HepG2 (cell line): ENCODE results near the gene ECD. TPM values are rescaled to one million over a fixed set of nuclear protein-coding genes. Genes with fewer than 3 reads are reported as not detected.
A peak's percentile ranks its signal among the peaks of the same experiment; 100 is the strongest.

ENCODE experiments used
- GATAD1 ChIP-seq: IDR thresholded peaks from 2 replicates; pipeline ENCODE4 v1.6.1; 2016; ENCODE audit warnings: missing genetic modification reagents, missing compliant biosample characterization
- GTF2F1 ChIP-seq: fragments of 150-350 bp; IDR thresholded peaks from 2 replicates; pipeline ENCODE4 v1.6.1; 2014; ENCODE audit warnings: low read length
- ISX ChIP-seq: sonication (generic); formaldehyde crosslinking; conservative IDR thresholded peaks from 2 replicates; pipeline ENCODE4 v1.5.0; 2020; ENCODE audit warnings: missing genetic modification reagents
- LRRFIP1 ChIP-seq: sonication (generic); formaldehyde crosslinking; conservative IDR thresholded peaks from 2 replicates; pipeline ENCODE4 v1.4.0; 2020; ENCODE audit warnings: missing genetic modification reagents
- MED1 ChIP-seq: sonication (generic); formaldehyde crosslinking; IDR thresholded peaks from 2 replicates; pipeline ENCODE4 v1.4.0; 2020; ENCODE audit warnings: missing genetic modification reagents
- NONO ChIP-seq, 2 experiments: fragments of 450-650 bp in 1 of 2; sonication (generic) in 1 of 2; formaldehyde crosslinking in 1 of 2; IDR thresholded peaks in 1 of 2; conservative IDR thresholded peaks in 1 of 2; 2 replicates each; pipeline versions ENCODE4 v1.6.1 to v1.8.0; 2017 to 2022; ENCODE audit warnings: mild to moderate bottlenecking in 1 of 2, missing genetic modification reagents in 1 of 2, moderate library complexity in 1 of 2
- REXO4 ChIP-seq: sonication (generic); formaldehyde crosslinking; IDR thresholded peaks from 2 replicates; pipeline ENCODE4 v1.8.0; 2022; ENCODE audit warnings: missing genetic modification reagents, mild to moderate bottlenecking, borderline replicate concordance
- SP1 ChIP-seq, 2 experiments: fragments of 450-650 bp in 1 of 2; sonication (generic) in 1 of 2; formaldehyde crosslinking in 1 of 2; IDR thresholded peaks; 2 replicates each; pipeline versions ENCODE4 v1.4.0 to v1.6.1; 2016 to 2020; ENCODE audit warnings: missing genetic modification reagents in 1 of 2
- SP4 ChIP-seq: sonication (generic); formaldehyde crosslinking; IDR thresholded peaks from 2 replicates; pipeline ENCODE4 v1.8.1; 2023; ENCODE audit warnings: mild to moderate bottlenecking, missing genetic modification reagents
- SPEN ChIP-seq: sonication (generic); formaldehyde crosslinking; IDR thresholded peaks from 2 replicates; pipeline ENCODE4 v1.5.1; 2020; ENCODE audit warnings: low read depth, mild to moderate bottlenecking, missing genetic modification reagents
- TEF ChIP-seq: sonication (generic); formaldehyde crosslinking; IDR thresholded peaks from 2 replicates; pipeline ENCODE4 v1.5.0; 2020; ENCODE audit warnings: missing genetic modification reagents
- THAP11 ChIP-seq: IDR thresholded peaks from 2 replicates; pipeline ENCODE4 v1.6.1; 2016; ENCODE audit warnings: missing biosample characterization, missing genetic modification reagents
- ZNF10 ChIP-seq: sonication (generic); formaldehyde crosslinking; IDR thresholded peaks from 2 replicates; pipeline ENCODE4 v1.4.0; 2020; ENCODE audit warnings: mild to moderate bottlenecking, low read depth, missing genetic modification reagents, borderline replicate concordance
- ZNF281 ChIP-seq: sonication (generic); formaldehyde crosslinking; IDR thresholded peaks from 2 replicates; pipeline ENCODE4 v1.4.0; 2020; ENCODE audit warnings: missing genetic modification reagents, borderline replicate concordance
- ZNF564 ChIP-seq: sonication (generic); formaldehyde crosslinking; IDR thresholded peaks from 2 replicates; pipeline ENCODE4 v1.8.1; 2023; ENCODE audit warnings: mild to moderate bottlenecking, missing genetic modification reagents
- ZNF574 ChIP-seq: sonication (generic); formaldehyde crosslinking; IDR thresholded peaks from 2 replicates; pipeline ENCODE4 v1.4.0; 2020; ENCODE audit warnings: missing genetic modification reagents
- polyA plus RNA-seq, 8 experiments: library from polyadenylated mRNA; depleted of rRNA in 3 of 8; stranded (reverse) in 7 of 8; unstranded in 1 of 8; fragments of >200 nt; fragmentation: Illumina TruSeq in 4 of 8; extraction: Trizol in 4 of 8; gene quantifications; 2 replicates each; pipeline versions ENCODE4 v1.2.1 to v1.2.3, GENCODE V29; 2011 to 2016; ENCODE audit warnings: low read depth in 4 of 8, missing spikeins in 1 of 8, mixed read lengths in 1 of 8; ENCODE audit not compliant: insufficient read depth in 1 of 8
- total RNA-seq, 5 experiments: library from RNA; depleted of rRNA; stranded (reverse); fragments of >200 nt; fragmentation: Illumina TruSeq; extraction: Trizol; gene quantifications; 2 replicates each; pipeline ENCODE4 v1.2.3, GENCODE V29; 2016; ENCODE audit warnings: low read depth in 1 of 5

Gene ECD
- total and polyA plus RNA-seq, 2 of the 13 experiments (the other 11 are each of a cell fraction or from before 2014, with no cell fraction given) = 21.5 to 27.6 TPM

GRCh38 chr10:73110345-73110849 lies 57.4 kb downstream of the ECD start, which contains the start of gene NUDT13 (continued):
- TF ChIP-seq THAP11 (CRISPR knock-in tag) = peak; percentile 100
- peak; percentile 41; the same call in 1 of the 2 replicates for TF ChIP-seq MED1 (CRISPR knock-in tag)
- no peak for TF ChIP-seq LRRFIP1 (CRISPR knock-in tag)
- TF ChIP-seq SP1 (IDR thresholded peaks at IDR 0.05) = no peak
- 0 out of 2 replicates have a peak, but pooled peaks have one; percentile 27 for TF ChIP-seq SP1 (CRISPR knock-in tag; IDR thresholded peaks at IDR 0.05)
- no peak for TF ChIP-seq ZNF10 (CRISPR knock-in tag)
- no peak for TF ChIP-seq TEF (CRISPR knock-in tag)
- no peak for TF ChIP-seq ZNF281 (CRISPR knock-in tag)
- TF ChIP-seq GTF2F1 = no peak
- TF ChIP-seq SP4 (CRISPR knock-in tag) = no peak
- TF ChIP-seq ISX (CRISPR knock-in tag) = 0 out of 2 replicates have a peak, but pooled peaks have one; percentile 55
- peak; percentile 96 for TF ChIP-seq ZNF574 (CRISPR knock-in tag)
- TF ChIP-seq SPEN (CRISPR knock-in tag) = peak; percentile 48; the same call in 1 of the 2 replicates
- no peak for TF ChIP-seq REXO4 (CRISPR knock-in tag)
- peak; percentile 86 for TF ChIP-seq GATAD1 (CRISPR knock-in tag)
- no peak for TF ChIP-seq NONO (IDR thresholded peaks at IDR 0.05)
- TF ChIP-seq NONO (CRISPR knock-in tag; conservative IDR thresholded peaks at IDR 0.05) = 0 out of 2 replicates have a peak, but pooled peaks have one; percentile 21
- no peak for TF ChIP-seq ZNF564 (CRISPR knock-in tag)
